ENCODE data around the gene RSL1D1.
"Not testable (repeated sequence)": the region's sequence is repeated elsewhere in the genome, so short reads cannot be mapped to it uniquely, and the experiment has no call there.

Gene RSL1D1

GRCh38 chr16:11843206-11843605, 8.1 kb downstream of the RSL1D1 start:
- DNase-seq, result no peak

- DNase-seq, result no peak
Observed at GRCh38 chr16:11841026-11841425, 10.3 kb downstream of the RSL1D1 start.

- no peak for DNase-seq
Observed at GRCh38 chr16:11836650-11837244, 14.6 kb downstream of the RSL1D1 start.

- DNase-seq, result no peak
Observed at GRCh38 chr16:11835891-11836649, 15.3 kb downstream of the RSL1D1 start.

- no peak for DNase-seq
Observed at GRCh38 chr16:11835309-11835708, 16.0 kb downstream of the RSL1D1 start.

GRCh38 chr16:11833951-11834695, 17.2 kb downstream of the RSL1D1 start:
- DNase-seq, result no peak

GRCh38 chr16:11828696-11829095, 22.6 kb downstream of the RSL1D1 start:
- no peak for DNase-seq

GRCh38 chr16:11825520-11826165, 25.7 kb downstream of the RSL1D1 start:
- not testable (repeated sequence) for DNase-seq

GRCh38 chr16:11824362-11824761, 27.0 kb downstream of the RSL1D1 start:
- DNase-seq, result no peak

GRCh38 chr16:11823645-11824044, 27.7 kb downstream of the RSL1D1 start:
- not testable (repeated sequence) for DNase-seq

- no peak for DNase-seq
Observed at GRCh38 chr16:11819798-11820197, 31.5 kb downstream of the RSL1D1 start.

GRCh38 chr16:11818970-11819369, 32.4 kb downstream of the RSL1D1 start:
- not testable (repeated sequence) for DNase-seq

- DNase-seq, result no peak
Observed at GRCh38 chr16:11816123-11816522, 35.2 kb downstream of the RSL1D1 start.

GRCh38 chr16:11814800-11815199, 36.5 kb downstream of the RSL1D1 start:
- DNase-seq, result not testable (repeated sequence)

- DNase-seq, result no peak
Observed at GRCh38 chr16:11806721-11807120, 44.6 kb downstream of the RSL1D1 start.

- DNase-seq, result no peak
Observed at GRCh38 chr16:11805556-11805955, 45.8 kb downstream of the RSL1D1 start.

GRCh38 chr16:11801481-11802021, 49.8 kb downstream of the RSL1D1 start:
- no peak for DNase-seq

- no peak for DNase-seq
Observed at GRCh38 chr16:11800382-11800718, 51.0 kb downstream of the RSL1D1 start.

- DNase-seq, result no peak
Observed at GRCh38 chr16:11799509-11800381, 51.6 kb downstream of the RSL1D1 start.

GRCh38 chr16:11799017-11799381, 52.3 kb downstream of the RSL1D1 start:
- no peak for DNase-seq

- DNase-seq, result no peak
Observed at GRCh38 chr16:11797957-11798299, 53.4 kb downstream of the RSL1D1 start.
